ENCODE data around the gene TMEM131. TPM values are rescaled to one million over a fixed set of nuclear protein-coding genes. Genes with fewer than 3 reads are reported as not detected.
"Not testable (repeated sequence)": the region's sequence is repeated elsewhere in the genome, so short reads cannot be mapped to it uniquely, and the experiment has no call there.

Gene TMEM131
- polyA plus RNA-seq, 3 donors: 7.0 to 23.6 (median 8.2) TPM

GRCh38 chr2:97878865-97879264, 116.9 kb downstream of the TMEM131 start:
- H4K20me1 ChIP-seq (ENCODE audit: insufficient read depth, low read length): peaks cover 91% of the 10 kb centered on the region
- H3K4me1 Mint-ChIP-seq: peaks cover 2% of the 10 kb centered on the region
- no peak overlapping the region for H3K27ac ChIP-seq (ENCODE audit: low read depth in 1 of 2, low read length in 2 of 2)
- H3K27me3 Mint-ChIP-seq (ENCODE audit: low read depth in 3 of 3): peaks cover 0 to 4% (median 0%) of the 10 kb centered on the region in 3 donors
- H3K9me3 ChIP-seq (replicated peaks in 1 of 2; ENCODE audit: control insufficient read depth in 1 of 2, insufficient read depth in 1 of 2, low read length in 2 of 2): no peaks in the 10 kb centered on the region
- no peaks in the 10 kb centered on the region for H3K27me3 ChIP-seq (ENCODE audit: control insufficient read depth in 2 of 2, insufficient read depth in 2 of 2, low read length in 2 of 2)
- no peaks in the 10 kb centered on the region for H3K4me1 ChIP-seq (ENCODE audit: control insufficient read depth in 1 of 2, insufficient read depth in 2 of 2, low read length in 2 of 2)
- H3K4me3 Mint-ChIP-seq: no peak overlapping the region
- H3K79me2 ChIP-seq (ENCODE audit: insufficient read depth, low read length): peaks cover 11% of the 10 kb centered on the region
- peaks cover 0 to 13% of the 10 kb centered on the region in 2 donors for H3K36me3 ChIP-seq (replicated peaks in 1 of 2; ENCODE audit: control insufficient read depth in 1 of 2, insufficient read depth in 2 of 2, low read length in 2 of 2)
- no peak overlapping the region for H2AFZ ChIP-seq (ENCODE audit: insufficient read depth, low read depth, low read length, poor library complexity, severe bottlenecking)
- 100% methylated on average over 1 of the region's 3 CpGs for WGBS (ENCODE audit: insufficient coverage)
- no peak overlapping the region for H3K9ac ChIP-seq (ENCODE audit: insufficient read depth, low read length, poor library complexity, severe bottlenecking)
- TF ChIP-seq CTCF (IDR thresholded peaks at IDR 0.05): no peak
- no peak overlapping the region for H3K4me2 ChIP-seq (replicated peaks; ENCODE audit: extremely low read depth, low read length, poor library complexity, severe bottlenecking)
- H3K27ac Mint-ChIP-seq: peak overlapping the region in 1 of 7 donors; percentile 31
- H3K4me3 ChIP-seq (replicated peaks in 1 of 3; ENCODE audit: low read depth in 2 of 3, low read length in 3 of 3): no peak overlapping the region
- H3K36me3 Mint-ChIP-seq: peaks cover 11 to 21% of the 10 kb centered on the region in 2 donors
- no peak for DNase-seq
- intact Hi-C loops (cut with micrococcal nuclease): no loop called here
- peaks cover 0 to 3% (median 0%) of the 10 kb centered on the region in 7 donors for H3K9me3 Mint-ChIP-seq

- Histone ChIP-seq H4K20me1 (ENCODE audit: insufficient read depth, low read length) (peaks cover 96% of the 10 kb centered on the region), H3K79me2 (ENCODE audit: insufficient read depth, low read length) (peaks cover 14% of the 10 kb centered on the region), H3K36me3 (replicated peaks in 1 of 2; ENCODE audit: control insufficient read depth in 1 of 2, insufficient read depth in 2 of 2, low read length in 2 of 2) (peaks cover 0 to 13% of the 10 kb centered on the region in 2 donors)
- H3K4me3 Mint-ChIP-seq; H3K27ac Mint-ChIP-seq; H3K4me2 ChIP-seq (replicated peaks; ENCODE audit: extremely low read depth, low read length, poor library complexity, severe bottlenecking); H2AFZ ChIP-seq (ENCODE audit: insufficient read depth, low read depth, low read length, poor library complexity, severe bottlenecking); H3K27me3 Mint-ChIP-seq (ENCODE audit: low read depth in 3 of 3); H3K4me1 ChIP-seq (ENCODE audit: control insufficient read depth in 1 of 2, insufficient read depth in 2 of 2, low read length in 2 of 2); H3K4me1 Mint-ChIP-seq; H3K9ac ChIP-seq (ENCODE audit: insufficient read depth, low read length, poor library complexity, severe bottlenecking); DNase-seq; H3K27ac ChIP-seq (ENCODE audit: low read depth in 1 of 2, low read length in 2 of 2); intact Hi-C loops (cut with micrococcal nuclease); H3K9me3 ChIP-seq (replicated peaks in 1 of 2; ENCODE audit: control insufficient read depth in 1 of 2, insufficient read depth in 1 of 2, low read length in 2 of 2); H3K4me3 ChIP-seq (replicated peaks in 1 of 3; ENCODE audit: low read depth in 2 of 3, low read length in 3 of 3); H3K9me3 Mint-ChIP-seq; H3K27me3 ChIP-seq (ENCODE audit: control insufficient read depth in 2 of 2, insufficient read depth in 2 of 2, low read length in 2 of 2): not testable (repeated sequence)
- peaks cover 16 to 25% of the 10 kb centered on the region in 2 donors for H3K36me3 Mint-ChIP-seq
- WGBS (ENCODE audit: insufficient coverage): no CpG with 5 or more reads among the region's 2 CpGs
These were observed 117.4 kb downstream of the TMEM131 start for GRCh38 chr2:97878317-97878716.
